Hepatocyte (in vitro differentiated cells): ENCODE data around the gene CYB561. TPM values are rescaled to one million over a fixed set of nuclear protein-coding genes. Genes with fewer than 3 reads are reported as not detected.

Experiments used
- DNase-seq: peaks from one replicate; pipeline ENCODE4 v3.0.0-alpha.2; 2016; ENCODE audit warnings: low spot score
- H2AFZ ChIP-seq: fragments of 200-600 bp; sonication (generic); 2 replicates; pipeline ENCODE4 v1.6.0; 2016; ENCODE audit warnings: antibody characterized with exemption, mild to moderate bottlenecking
- H3K27ac ChIP-seq: fragments of 200-600 bp; sonication (generic); 2 replicates; pipeline ENCODE4 v1.5.1; 2016; ENCODE audit warnings: mild to moderate bottlenecking
- H3K27me3 ChIP-seq: fragments of 200-600 bp; sonication (generic); 2 replicates; pipeline ENCODE4 v1.6.1; 2016
- H3K36me3 ChIP-seq: fragments of 200-600 bp; sonication (generic); replicated peaks from 2 replicates; pipeline ENCODE4 v1.5.1; 2016; ENCODE audit warnings: low read depth; ENCODE audit not compliant: insufficient read depth
- H3K4me1 ChIP-seq: fragments of 200-600 bp; sonication (generic); 2 replicates; pipeline ENCODE4 v1.5.1; 2016; ENCODE audit warnings: mild to moderate bottlenecking, moderate library complexity; ENCODE audit not compliant: insufficient read depth
- H3K4me2 ChIP-seq: fragments of 200-600 bp; sonication (generic); 2 replicates; pipeline ENCODE4 v1.6.0; 2016
- H3K4me3 ChIP-seq: fragments of 200-600 bp; sonication (generic); 2 replicates; pipeline ENCODE4 v1.5.1; 2016; ENCODE audit warnings: mild to moderate bottlenecking
- H3K79me2 ChIP-seq: fragments of 200-600 bp; sonication (generic); 2 replicates; pipeline ENCODE4 v1.6.0; 2017; ENCODE audit warnings: mild to moderate bottlenecking
- H3K9me2 ChIP-seq: fragments of 200-600 bp; sonication (generic); replicated peaks from 2 replicates; pipeline ENCODE4 v1.6.0; 2017; ENCODE audit warnings: mild to moderate bottlenecking; ENCODE audit not compliant: insufficient read depth
- H3K9me3 ChIP-seq: fragments of 200-600 bp; sonication (generic); 2 replicates; pipeline ENCODE4 v1.5.1; 2016; ENCODE audit warnings: low read depth, mild to moderate bottlenecking
- H4K20me1 ChIP-seq: fragments of 200-600 bp; sonication (generic); 2 replicates; pipeline ENCODE4 v1.6.0; 2016; ENCODE audit warnings: mild to moderate bottlenecking; ENCODE audit not compliant: insufficient read depth, poor library complexity, severe bottlenecking
- CTCF ChIP-seq: fragments of 200-600 bp; sonication (generic); IDR thresholded peaks from 2 replicates; pipeline ENCODE4 v1.5.1; 2016; ENCODE audit warnings: antibody characterized with exemption, mild to moderate bottlenecking; ENCODE audit not compliant: poor library complexity
- EZH2 ChIP-seq: fragments of 200-600 bp; sonication (generic); IDR thresholded peaks from 2 replicates; pipeline ENCODE4 v1.6.1; 2016; ENCODE audit warnings: antibody characterized with exemption, mild to moderate bottlenecking, borderline replicate concordance
- EZH2phosphoT487 ChIP-seq: fragments of 200-600 bp; sonication (generic); IDR thresholded peaks from one replicate; pipeline ENCODE4 v1.6.1; 2018; ENCODE audit warnings: antibody characterized with exemption, mild to moderate bottlenecking, low read depth, moderate library complexity; ENCODE audit not compliant: unreplicated experiment, severe bottlenecking
- WGBS: methylation state at CpG from one replicate; pipeline ENCODE4 v1.1.6; 2016; ENCODE audit warnings: low lambda C conversion rate; ENCODE audit errors: missing lambda C conversion rate; 5-methylcytosine and 5-hydroxymethylcytosine counted together
- polyA plus RNA-seq: library from polyadenylated mRNA; unstranded; fragments of >200 nt; fragmentation: Nextera tagmentation; extraction: Ambion mirVana; gene quantifications from 2 replicates; pipeline ENCODE4 v1.2.1, GENCODE V29; 2016
- total RNA-seq: library from RNA; depleted of rRNA; stranded (reverse); fragments of >200 nt; gene quantifications from 2 replicates; pipeline ENCODE4 v1.2.3, GENCODE V29; 2014

Gene CYB561
- total and polyA plus RNA-seq, 2 experiments from 2014 or later, result 12.9 to 20.2 TPM

DNA sequence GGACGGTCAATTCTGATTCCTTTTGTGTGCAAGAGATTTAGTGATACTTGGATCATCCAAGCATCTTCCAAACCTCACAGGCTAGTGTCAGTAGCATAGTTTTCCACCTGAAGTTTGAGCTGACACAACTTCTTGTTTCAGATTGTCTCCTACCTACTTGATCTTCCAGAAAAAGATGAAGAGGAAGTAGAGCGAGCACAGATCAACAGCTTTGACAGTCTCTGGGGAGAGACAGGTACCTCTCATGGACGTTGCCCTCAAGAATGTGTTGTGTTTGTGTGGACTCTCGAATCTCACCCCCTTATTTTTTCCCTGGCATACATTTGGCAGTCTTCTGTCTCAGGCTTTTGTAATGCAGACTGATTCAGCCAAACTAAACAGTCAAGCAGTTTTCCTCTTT lies 47.4 kb downstream of the CYB561 start:
- H3K27me3 ChIP-seq, result no peaks in the 10 kb centered on the region
- H3K4me3 ChIP-seq, result no peak overlapping the region
- no peaks in the 10 kb centered on the region for H3K9me3 ChIP-seq
- no peaks in the 10 kb centered on the region for H3K79me2 ChIP-seq
- no peak overlapping the region for H2AFZ ChIP-seq
- H4K20me1 ChIP-seq, result no peaks in the 10 kb centered on the region
- H3K9me2 ChIP-seq, result no peaks in the 10 kb centered on the region
- no peak overlapping the region for H3K27ac ChIP-seq
- H3K36me3 ChIP-seq, result no peaks in the 10 kb centered on the region
- H3K4me2 ChIP-seq, result no peak overlapping the region
- 89% methylated on average over 4 of the region's 4 CpGs for WGBS
- no peaks in the 10 kb centered on the region for H3K4me1 ChIP-seq
- TF ChIP-seq CTCF (no peak), EZH2 (no peak), EZH2phosphoT487 (no peak)
- no peak for DNase-seq

- no peaks in the 10 kb centered on the region for H3K27me3 ChIP-seq
- no peaks in the 10 kb centered on the region for H3K9me2 ChIP-seq
- no peak for DNase-seq
- H3K4me1 ChIP-seq, result no peaks in the 10 kb centered on the region
- H3K4me2 ChIP-seq, result no peak overlapping the region
- no peak for TF ChIP-seq EZH2
- TF ChIP-seq EZH2phosphoT487, result no peak
- TF ChIP-seq CTCF, result no peak
- no peaks in the 10 kb centered on the region for H3K9me3 ChIP-seq
- no peaks in the 10 kb centered on the region for H4K20me1 ChIP-seq
- no peak overlapping the region for H3K4me3 ChIP-seq
- WGBS, result 92% methylated on average over 6 of the region's 6 CpGs
- no peak overlapping the region for H2AFZ ChIP-seq
- no peak overlapping the region for H3K27ac ChIP-seq
- H3K36me3 ChIP-seq, result no peaks in the 10 kb centered on the region
- H3K79me2 ChIP-seq, result no peaks in the 10 kb centered on the region
Measured at GRCh38 chr17:63395075-63395805, 50.9 kb downstream of the CYB561 start.

DNA sequence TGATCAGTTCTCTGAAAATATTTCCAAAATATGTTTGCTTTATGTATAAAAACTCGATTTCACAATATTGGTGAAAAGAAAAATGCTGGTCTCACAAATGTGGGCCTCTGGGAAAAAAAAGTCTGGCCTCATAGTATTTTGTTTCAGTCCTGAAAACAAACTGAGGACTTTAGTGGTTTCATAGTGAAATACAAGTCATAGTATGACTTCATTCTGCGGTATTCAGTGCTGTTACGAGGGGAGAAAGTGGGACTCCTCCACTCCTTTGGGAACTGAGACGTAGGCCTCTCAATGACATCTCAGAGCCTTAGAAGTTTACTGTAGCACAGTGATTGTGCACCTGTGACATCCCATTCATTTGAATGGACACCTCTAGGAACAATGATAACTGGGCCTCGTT lies 56.0 kb downstream of the CYB561 start:
- TF ChIP-seq EZH2phosphoT487 (no peak), EZH2 (no peak), CTCF (no peak)
- no peaks in the 10 kb centered on the region for H4K20me1 ChIP-seq
- no peaks in the 10 kb centered on the region for H3K9me2 ChIP-seq
- DNase-seq, result no peak
- no peak overlapping the region for H2AFZ ChIP-seq
- H3K4me1 ChIP-seq, result no peaks in the 10 kb centered on the region
- H3K27ac ChIP-seq, result no peak overlapping the region
- 98% methylated on average over 5 of the region's 5 CpGs for WGBS
- H3K4me2 ChIP-seq, result no peak overlapping the region
- H3K36me3 ChIP-seq, result no peaks in the 10 kb centered on the region
- no peaks in the 10 kb centered on the region for H3K79me2 ChIP-seq
- no peak overlapping the region for H3K4me3 ChIP-seq
- no peaks in the 10 kb centered on the region for H3K9me3 ChIP-seq
- H3K27me3 ChIP-seq, result no peaks in the 10 kb centered on the region
